ENCODE results near the gene IKBKE. TPM values are rescaled to one million over a fixed set of nuclear protein-coding genes. Genes with fewer than 3 reads are reported as not detected.

IKBKE gene
- polyA plus RNA-seq, 2 of the 4 experiments (the other 2 are of a cell fraction): 6.3 to 6.4 TPM

GRCh38 chr1:206448471-206448870 is 21.8 kb upstream of the IKBKE start:
- Histone ChIP-seq H3K9me3 (no peaks in the 10 kb centered on the region), H3K4me2 (no peak overlapping the region), H3K27ac (no peak overlapping the region), H3K4me1 (no peaks in the 10 kb centered on the region), H3K4me3 (no peak overlapping the region)
- 84% methylated on average over 4 of the region's 4 CpGs for WGBS (ENCODE audit: missing lambda C conversion rate)
- ChIA-PET CTCF (no interaction called here), POLR2A (no interaction called here)
- ATAC-seq (no peak), DNase-seq (ENCODE audit: low read depth in 1 of 2, low spot score in 1 of 2) (no peak), FAIRE-seq (no peak)
- TF ChIP-seq MAZ (IDR thresholded peaks at IDR 0.05; ENCODE audit: borderline replicate concordance, low read depth, low read length): no peak
- TF ChIP-seq HDAC2 (IDR thresholded peaks at IDR 0.05): no peak
- TF ChIP-seq CHD2 (IDR thresholded peaks at IDR 0.05; ENCODE audit: low read length, partially characterized antibody): no peak
- no peak for TF ChIP-seq ATOH8 (CRISPR knock-in tag; IDR thresholded peaks at IDR 0.05; ENCODE audit: low read depth)
- TF ChIP-seq NFE2L2 (conservative IDR thresholded peaks at IDR 0.05; ENCODE audit: low read length): no peak
- TF ChIP-seq RNF2 (IDR thresholded peaks at IDR 0.05; ENCODE audit: borderline replicate concordance, low read depth): no peak
- TF ChIP-seq FOXS1 (CRISPR knock-in tag; IDR thresholded peaks at IDR 0.05): no peak
- no peak for TF ChIP-seq HEYL (CRISPR knock-in tag; IDR thresholded peaks at IDR 0.05)

- ATAC-seq (no peak), FAIRE-seq (no peak), DNase-seq (ENCODE audit: low read depth in 1 of 2, low spot score in 1 of 2) (no peak)
- Histone ChIP-seq H3K9me3 (no peaks in the 10 kb centered on the region), H3K4me1 (no peaks in the 10 kb centered on the region), H3K4me3 (no peak overlapping the region), H3K27ac (no peak overlapping the region), H3K4me2 (no peak overlapping the region)
- TF ChIP-seq SMC3 (IDR thresholded peaks at IDR 0.05) (no peak), POLR2A (IDR thresholded peaks at IDR 0.05; ENCODE audit: low read length) (no peak), ATOH8 (CRISPR knock-in tag; IDR thresholded peaks at IDR 0.05; ENCODE audit: low read depth) (no peak), PHF8 (IDR thresholded peaks at IDR 0.05; ENCODE audit: borderline replicate concordance, low read depth) (no peak), MAFK (IDR thresholded peaks at IDR 0.05; ENCODE audit: partially characterized antibody) (no peak), EHMT2 (IDR thresholded peaks at IDR 0.05; ENCODE audit: low read depth) (no peak), FOSB (CRISPR knock-in tag; IDR thresholded peaks at IDR 0.05) (no peak), JUNB (IDR thresholded peaks at IDR 0.05) (no peak), E2F6 (IDR thresholded peaks at IDR 0.05; ENCODE audit: borderline replicate concordance, low read depth) (no peak)
- CTCF ChIA-PET: interaction anchor here (1.0 to 2.0 kb wide), 4 partner anchors 9 to 30 kb away, joined by 3 to 7 read pairs (median 6); no protein-coding TSS in a partner anchor
- POLR2A ChIA-PET: no interaction called here
- WGBS (ENCODE audit: missing lambda C conversion rate): 66% methylated on average over 1 of the region's 1 CpG
Measured at GRCh38 chr1:206449565-206449964, 20.7 kb upstream of the IKBKE start.

GRCh38 chr1:206450281-206450680 is 20.0 kb upstream of the IKBKE start:
- WGBS (ENCODE audit: missing lambda C conversion rate): 91% methylated on average over 12 of the region's 12 CpGs
- no peak for TF ChIP-seq SREBF2 (IDR thresholded peaks at IDR 0.05)
- TF ChIP-seq EP300 (IDR thresholded peaks at IDR 0.05): no peak
- Histone ChIP-seq H3K4me3 (no peak overlapping the region), H3K9me3 (no peaks in the 10 kb centered on the region), H3K27ac (no peak overlapping the region), H3K4me2 (no peak overlapping the region), H3K4me1 (no peaks in the 10 kb centered on the region)
- FAIRE-seq: no peak
- ATAC-seq: no peak
- ChIA-PET POLR2A (no interaction called here), CTCF (interaction anchor here (1.6 to 2.0 kb wide), 3 partner anchors 9 to 12 kb away, joined by 3 to 7 read pairs (median 7); no protein-coding TSS in a partner anchor)
- no peak for DNase-seq (ENCODE audit: low read depth in 1 of 2, low spot score in 1 of 2)

GRCh38 chr1:206451134-206451686 is 19.1 kb upstream of the IKBKE start:
- ATAC-seq (no peak), DNase-seq (ENCODE audit: low read depth in 1 of 2, low spot score in 1 of 2) (no peak), FAIRE-seq (no peak)
- no peaks in the 10 kb centered on the region for H3K4me1 ChIP-seq
- WGBS (ENCODE audit: missing lambda C conversion rate): 84% methylated on average over 9 of the region's 9 CpGs
- no peak overlapping the region for H3K4me2 ChIP-seq
- TF ChIP-seq POLR2A (IDR thresholded peaks at IDR 0.05; ENCODE audit: low read length) (no peak), CBX2 (IDR thresholded peaks at IDR 0.05; ENCODE audit: borderline replicate concordance, low read depth) (no peak), EHMT2 (IDR thresholded peaks at IDR 0.05; ENCODE audit: low read depth) (no peak), PBX3 (IDR thresholded peaks at IDR 0.05) (no peak), KDM1A (IDR thresholded peaks at IDR 0.05; ENCODE audit: low read depth) (no peak)
- no peak overlapping the region for H3K4me3 ChIP-seq
- no peaks in the 10 kb centered on the region for H3K9me3 ChIP-seq
- no peak overlapping the region for H3K27ac ChIP-seq
- ChIA-PET CTCF (interaction anchor here (0.6 to 2.0 kb wide), 5 partner anchors 10 to 531 kb away, joined by 3 to 9 read pairs (median 3); no protein-coding TSS in a partner anchor), POLR2A (no interaction called here)
